Stimulated activated CD8-positive, alpha-beta memory T cell treated with anti-CD3 and anti-CD28 coated beads, Interleukin-12 subunit alpha, Interleukin-12 subunit beta, amount 100 ng/mL, for 4 hours (primary cell): Measurements from ENCODE around the gene OPN1LW.
A peak's percentile ranks its signal among the peaks of the same experiment; 100 is the strongest.
"Not testable (repeated sequence)": the region's sequence is repeated elsewhere in the genome, so short reads cannot be mapped to it uniquely, and the experiment has no call there.

Experiments used
- DNase-seq: peaks from one replicate; pipeline ENCODE4 v3.0.0-alpha.2; 2020; ENCODE audit warnings: low read depth

The OPN1LW gene

DNA sequence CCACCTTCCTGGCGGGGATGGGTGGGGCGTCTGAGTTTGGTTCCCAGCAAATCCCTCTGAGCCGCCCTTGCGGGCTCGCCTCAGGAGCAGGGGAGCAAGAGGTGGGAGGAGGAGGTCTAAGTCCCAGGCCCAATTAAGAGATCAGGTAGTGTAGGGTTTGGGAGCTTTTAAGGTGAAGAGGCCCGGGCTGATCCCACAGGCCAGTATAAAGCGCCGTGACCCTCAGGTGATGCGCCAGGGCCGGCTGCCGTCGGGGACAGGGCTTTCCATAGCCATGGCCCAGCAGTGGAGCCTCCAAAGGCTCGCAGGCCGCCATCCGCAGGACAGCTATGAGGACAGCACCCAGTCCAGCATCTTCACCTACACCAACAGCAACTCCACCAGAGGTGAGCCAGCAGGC is at the start of gene OPN1LW:
Gene OPN1LW, plus strand, starts transcription at position 234 of the 400 bp plus-strand sequence. Its CDS starts 41 bp downstream, at position 275.
- DNase-seq: not testable (repeated sequence)

DNA sequence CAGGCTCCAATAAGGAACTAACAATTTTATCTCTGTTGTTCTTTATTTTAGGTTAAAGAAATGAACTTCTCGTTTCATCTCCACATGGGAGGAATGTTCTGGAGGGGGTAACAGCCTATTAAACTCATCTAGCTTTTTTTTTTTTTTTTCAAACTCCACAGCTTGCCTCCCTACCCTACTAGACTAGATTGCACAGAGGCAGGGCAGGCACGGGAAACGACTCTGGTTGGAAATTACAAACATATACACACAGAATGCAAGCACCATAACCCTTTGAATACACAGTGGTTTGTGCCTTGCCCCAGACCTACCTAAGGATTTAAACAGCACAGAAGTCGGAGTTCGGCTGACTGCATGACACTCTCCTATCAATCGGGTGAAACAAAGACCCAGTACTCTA is 49.2 kb upstream of the OPN1LW start:
- no peak for DNase-seq

GRCh38 chrX:154096140-154097002 is 47.7 kb upstream of the OPN1LW start:
- no peak for DNase-seq

DNA sequence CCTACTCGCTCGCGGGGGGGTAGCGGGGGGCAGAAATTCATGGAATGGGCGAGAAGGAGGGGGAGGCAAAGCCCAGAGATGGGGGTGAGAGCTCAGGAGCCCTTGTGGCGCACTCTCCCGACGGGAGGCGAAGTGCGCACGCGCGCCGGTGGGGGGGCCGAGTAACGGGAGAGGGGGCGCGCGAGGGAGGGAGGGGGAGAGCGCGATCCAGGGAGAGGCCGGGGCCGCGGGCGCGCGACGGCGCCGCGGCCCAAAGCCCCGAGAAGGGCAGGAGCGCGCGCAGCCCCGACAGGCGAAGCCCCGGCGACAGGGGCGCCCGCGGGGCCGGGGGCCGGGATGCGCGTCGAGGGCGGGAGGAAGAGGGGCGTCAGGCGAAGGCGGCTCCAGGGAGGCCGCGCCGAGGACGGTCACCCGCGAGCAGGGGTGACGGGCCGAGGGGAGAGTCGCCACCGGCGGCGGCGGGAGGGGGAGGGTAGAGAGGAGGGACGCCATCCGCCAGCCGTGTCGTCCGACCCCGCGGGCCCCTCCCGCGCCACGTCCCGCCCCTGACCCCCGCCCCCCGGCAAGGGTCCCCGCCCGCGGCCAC is 46.9 kb upstream of the OPN1LW start:
- peak; percentile 50 for DNase-seq

- DNase-seq: peak; percentile 78
These were observed 46.2 kb upstream of the OPN1LW start, which contains the start of gene MECP2 for GRCh38 chrX:154097589-154098541. MECP2 (minus strand) TSS chrX:154097717.

DNA sequence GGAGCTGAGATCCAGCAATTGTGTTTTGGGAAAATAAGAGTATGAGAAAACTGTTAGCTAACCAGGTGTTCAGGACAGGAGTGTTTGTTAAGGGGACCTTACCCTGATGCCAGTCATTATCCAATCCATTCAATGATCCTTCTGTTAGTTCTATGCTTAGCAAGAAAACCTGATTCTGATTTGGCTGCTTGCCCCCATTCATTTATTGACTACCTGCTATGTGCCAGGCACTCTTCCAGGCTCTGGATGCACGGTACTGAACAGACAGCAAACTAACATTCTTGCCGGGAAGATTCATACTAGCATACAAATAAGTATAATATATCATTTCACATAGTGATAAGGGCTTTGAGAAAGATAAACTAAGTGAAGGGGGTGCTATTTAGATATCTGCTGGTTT is 45.5 kb upstream of the OPN1LW start:
- no peak for DNase-seq

- no peak for DNase-seq
These were observed 30.3 kb upstream of the OPN1LW start for GRCh38 chrX:154113729-154114128.

DNA sequence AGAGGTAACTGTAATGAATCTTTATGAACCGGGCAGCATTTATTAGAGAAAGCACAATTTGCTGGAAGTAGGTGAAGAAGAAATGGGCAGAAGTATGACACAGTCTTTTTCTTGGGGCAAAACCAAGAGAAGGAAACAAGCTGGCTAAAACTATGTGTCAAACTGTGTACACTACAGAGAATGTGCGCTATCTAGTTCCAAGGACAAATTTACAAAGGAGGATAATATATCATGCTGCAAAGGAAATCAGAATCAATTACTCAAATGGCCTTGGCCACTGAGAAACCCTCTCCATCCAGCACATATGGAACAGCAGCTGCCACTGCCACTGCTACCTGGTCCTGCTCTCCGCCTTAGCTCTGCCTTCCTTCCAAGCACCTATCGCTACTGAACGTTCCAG is 29.4 kb upstream of the OPN1LW start:
- no peak for DNase-seq

- DNase-seq: no peak
These were observed 29.0 kb upstream of the OPN1LW start for GRCh38 chrX:154115071-154115470.

DNA sequence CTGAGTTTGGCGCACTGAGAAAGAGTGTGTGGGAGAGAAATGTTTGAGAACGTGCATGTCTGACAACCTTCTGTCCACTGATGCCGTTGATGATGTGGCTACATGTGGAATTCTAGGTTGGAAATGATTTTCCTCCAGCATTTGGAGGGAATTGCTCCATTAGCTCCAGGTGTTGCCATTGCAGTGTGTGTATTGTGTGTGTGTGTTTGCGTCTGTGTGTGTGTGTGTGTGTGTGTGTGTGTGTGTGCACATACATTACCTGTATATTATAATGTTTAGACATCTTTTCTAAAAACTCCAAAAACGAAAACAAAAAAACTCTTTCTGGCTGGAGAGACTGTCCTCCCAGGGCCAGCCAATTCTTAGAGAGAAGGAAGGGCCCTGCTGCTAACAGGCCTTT is 28.3 kb upstream of the OPN1LW start:
- no peak for DNase-seq

DNA sequence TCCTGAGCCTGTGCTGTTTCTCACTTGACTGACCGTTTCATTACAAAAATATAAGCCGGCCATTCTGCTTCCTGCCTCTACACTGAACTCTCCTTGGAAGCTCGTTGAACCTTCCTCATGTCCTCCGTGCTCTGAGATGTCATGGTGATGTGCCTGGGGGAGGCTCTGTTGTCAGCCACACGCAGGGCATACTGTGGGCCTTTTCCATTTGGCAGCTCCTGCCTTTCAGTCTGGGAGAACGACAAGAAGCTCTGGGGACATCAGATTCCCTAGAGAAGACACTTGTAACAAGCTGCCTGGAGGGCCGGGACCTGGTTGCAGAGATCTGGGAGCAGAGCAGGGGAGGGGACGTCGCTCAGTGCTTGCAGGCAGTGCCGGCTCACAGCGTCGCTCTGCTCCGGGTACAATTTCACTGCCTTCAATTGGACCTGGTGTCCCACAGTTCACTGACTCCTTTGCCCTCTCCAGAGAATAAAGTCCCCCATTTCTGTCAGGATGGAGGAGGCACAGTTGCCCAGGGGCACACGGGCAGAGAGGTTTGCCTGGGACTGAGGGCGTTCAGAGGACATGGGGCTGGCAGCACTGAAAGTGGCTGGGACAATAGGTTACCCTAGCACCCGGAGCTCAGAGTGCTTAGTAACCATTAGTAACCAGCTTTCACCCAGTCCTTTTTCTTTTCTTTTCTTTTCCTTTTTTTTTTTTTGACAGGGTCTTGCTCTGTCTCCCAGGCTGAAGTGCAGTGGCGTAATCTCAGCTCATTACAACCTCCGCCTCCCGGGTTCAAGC is 27.4 kb upstream of the OPN1LW start:
- no peak for DNase-seq

- DNase-seq: no peak
These were observed 26.5 kb upstream of the OPN1LW start for GRCh38 chrX:154117566-154117965.

DNA sequence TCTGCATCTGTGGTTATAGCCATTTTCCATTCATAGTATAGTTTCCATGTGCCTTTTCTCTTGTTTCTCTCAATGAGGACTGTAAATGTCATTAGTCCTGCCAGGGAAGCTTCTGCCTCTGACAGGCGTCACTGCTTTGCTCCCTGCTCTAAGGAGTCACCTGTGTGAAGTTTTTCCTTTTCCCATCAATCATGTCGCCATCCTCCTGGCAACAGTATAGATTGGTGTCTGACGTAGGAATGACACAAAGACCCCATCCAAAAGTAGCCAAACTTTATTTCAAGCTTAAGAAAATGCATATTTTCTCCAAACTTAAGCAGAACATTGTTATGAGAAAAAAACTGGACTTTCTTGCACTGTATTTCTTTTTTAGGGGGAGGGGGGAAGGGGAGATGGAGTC is 23.5 kb upstream of the OPN1LW start:
- no peak for DNase-seq

DNA sequence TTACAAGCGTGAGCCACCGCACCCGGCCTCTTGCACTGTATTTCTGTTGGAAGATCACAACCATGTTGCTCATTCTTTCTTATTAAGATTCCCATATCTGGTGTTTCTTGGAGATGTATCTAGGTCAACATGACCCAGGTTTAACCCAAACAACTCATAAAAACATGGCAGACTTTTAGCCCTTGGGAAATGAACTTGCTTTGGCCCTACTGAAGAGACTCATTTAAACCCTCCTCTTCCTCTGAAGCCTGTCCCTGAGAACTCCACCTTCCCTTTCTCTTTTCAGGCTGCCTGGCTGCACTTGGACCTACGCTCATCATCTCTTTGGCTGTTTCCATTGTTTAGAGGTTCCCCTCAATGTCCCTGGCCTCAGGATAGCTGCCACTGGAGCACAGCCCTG is 22.8 kb upstream of the OPN1LW start:
- DNase-seq: no peak

DNA sequence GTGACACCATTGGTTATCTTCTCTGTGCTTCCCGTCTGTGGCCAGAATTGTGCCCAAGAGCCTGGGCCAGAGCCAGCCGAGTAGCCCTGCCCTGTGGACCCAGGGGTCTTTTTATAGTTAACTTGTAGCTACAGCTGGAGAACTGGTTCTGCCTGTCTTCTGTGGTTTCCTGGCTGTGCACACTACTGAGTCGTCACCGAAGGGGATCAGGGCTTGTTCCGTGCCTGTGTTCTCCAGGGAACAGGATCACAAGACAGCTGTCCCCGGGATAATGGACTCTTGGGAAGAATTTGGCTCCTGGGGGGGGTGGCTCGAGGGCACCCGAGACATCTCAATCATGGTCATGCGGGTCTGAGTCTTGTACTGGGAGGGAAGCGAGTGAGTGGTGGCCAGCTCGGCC is 22.1 kb upstream of the OPN1LW start:
- no peak for DNase-seq

GRCh38 chrX:154123241-154124219 is 20.5 kb upstream of the OPN1LW start:
- no peak for DNase-seq

- no peak for DNase-seq
These were observed 18.5 kb upstream of the OPN1LW start for GRCh38 chrX:154125391-154126040.

DNA sequence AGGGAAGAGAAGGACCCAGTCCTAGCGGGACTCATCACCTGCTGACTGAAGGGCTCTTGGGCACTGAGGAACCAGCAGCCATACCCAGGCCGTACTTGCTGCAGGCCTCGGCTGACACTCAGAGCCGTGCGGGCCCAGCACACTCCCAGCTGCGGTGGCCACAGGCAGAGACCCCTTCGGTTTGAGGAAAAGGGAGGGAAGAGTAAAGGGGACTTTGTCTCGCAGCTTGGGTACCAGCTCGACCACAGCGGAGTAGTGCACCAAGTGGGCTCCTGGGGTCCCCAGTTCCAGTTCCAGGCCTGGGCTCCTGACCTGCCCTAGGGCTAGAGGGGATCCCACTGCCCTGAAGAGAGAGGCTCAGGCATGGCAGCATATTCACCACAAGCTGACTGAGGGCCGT is 17.9 kb upstream of the OPN1LW start:
- no peak for DNase-seq

DNA sequence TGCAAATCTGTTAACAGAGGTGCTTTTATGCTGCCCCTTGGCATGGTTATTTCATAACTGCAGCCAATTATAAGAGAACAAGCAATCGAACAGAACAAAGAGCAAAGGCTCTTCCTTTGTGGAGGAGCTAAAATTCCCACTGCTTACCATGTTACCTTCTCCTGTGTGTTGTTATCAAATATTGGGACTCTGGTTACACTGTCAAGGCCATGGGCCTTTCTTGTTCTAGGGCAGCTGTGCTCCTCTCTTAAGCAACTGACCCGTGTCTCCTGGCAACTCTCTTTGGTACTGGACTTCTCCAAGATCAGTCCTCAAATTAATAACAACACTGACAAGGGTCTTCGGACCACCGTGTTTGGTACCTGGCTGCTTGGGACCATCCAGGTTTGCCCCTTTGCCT is 12.1 kb upstream of the OPN1LW start:
- no peak for DNase-seq

DNA sequence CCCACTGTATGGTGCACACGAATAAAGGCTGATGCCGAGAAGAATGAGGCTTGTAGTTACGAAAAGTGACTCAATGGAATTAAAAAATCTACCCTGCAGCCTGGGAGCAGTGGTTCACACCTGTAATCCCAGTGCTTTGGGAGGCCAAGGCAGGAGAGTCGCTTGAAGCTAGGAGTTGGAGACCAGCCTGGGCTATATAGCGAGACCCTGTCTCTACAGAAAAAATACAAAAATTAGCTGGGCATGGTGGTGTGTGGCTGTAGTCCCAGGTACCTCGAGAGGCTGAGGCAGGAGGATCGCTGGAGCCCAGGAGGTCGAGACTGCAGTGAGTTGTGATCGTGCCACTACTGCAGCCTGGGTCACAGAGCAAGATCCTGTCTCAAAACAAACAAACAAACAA is 11.7 kb upstream of the OPN1LW start:
- no peak for DNase-seq
